ENCODE results near the gene DEPDC1.

The DEPDC1 gene

DNA sequence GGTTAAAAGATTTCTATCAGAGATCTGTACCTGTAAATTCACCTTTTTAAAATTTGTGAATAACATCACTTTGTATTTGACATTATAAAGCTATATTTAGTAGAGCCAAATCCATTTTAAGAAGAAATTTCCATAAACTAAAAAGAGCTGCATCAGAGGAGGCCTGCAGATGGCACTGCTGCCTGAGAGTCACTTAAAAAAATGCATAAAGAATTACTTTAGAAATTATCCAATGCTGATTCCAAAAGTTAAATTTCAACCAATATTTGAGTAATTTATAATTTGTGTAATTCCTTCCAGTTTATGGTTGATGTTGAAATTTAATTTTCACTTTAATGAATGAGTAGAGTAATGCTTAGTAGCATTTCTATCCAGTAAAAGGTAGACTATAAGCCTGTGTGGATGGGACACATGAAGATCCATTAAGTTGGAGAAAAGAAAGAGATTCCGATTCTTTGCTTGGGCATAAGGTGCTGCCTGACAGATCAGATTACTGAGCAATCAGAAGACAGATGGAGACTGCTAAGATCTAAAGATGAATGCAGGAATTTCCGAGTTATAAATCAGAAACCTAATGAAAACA, 26.4 kb downstream of the DEPDC1 start:
- peak; percentile 9 for DNase-seq

DNA sequence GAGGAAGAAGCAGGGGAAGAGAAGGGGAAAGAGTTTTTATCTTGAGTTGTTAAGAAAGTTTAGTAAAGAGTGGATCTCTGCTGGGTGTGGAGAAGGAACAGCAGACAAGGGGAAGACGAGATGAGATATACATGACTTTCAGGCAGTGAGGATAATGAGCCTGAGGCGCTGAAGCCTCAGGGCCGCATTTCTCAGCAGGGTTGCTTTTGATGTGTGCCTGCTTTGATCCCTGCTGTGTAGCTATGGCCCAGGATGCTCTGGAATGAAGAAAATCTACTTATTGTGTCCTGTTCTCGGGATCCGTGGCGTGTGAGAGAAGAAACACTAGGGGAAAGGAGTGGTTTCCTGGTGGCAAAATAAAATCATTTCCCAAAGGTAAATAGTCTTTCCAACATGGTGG, 32.0 kb downstream of the DEPDC1 start:
- no peak for DNase-seq

DNA sequence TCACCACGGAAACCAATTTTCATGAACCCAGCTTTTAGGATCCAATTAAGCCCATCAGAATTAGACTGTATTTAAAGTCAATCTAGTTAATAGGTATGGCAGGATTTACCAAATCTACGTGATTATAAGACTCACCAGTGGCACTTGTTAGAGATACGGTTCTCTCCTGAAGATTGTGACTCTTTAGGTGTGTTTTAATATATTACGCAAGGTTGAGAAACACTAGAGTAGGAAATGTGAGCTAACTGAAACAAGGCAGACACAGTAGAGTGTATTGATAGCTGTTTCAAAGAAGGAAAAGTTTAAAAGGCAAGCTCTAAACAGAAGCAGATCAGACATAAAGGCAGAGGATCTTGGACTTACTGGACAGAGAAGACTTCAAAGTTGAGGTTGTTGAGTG, 35.9 kb downstream of the DEPDC1 start:
- no peak for DNase-seq

DNA sequence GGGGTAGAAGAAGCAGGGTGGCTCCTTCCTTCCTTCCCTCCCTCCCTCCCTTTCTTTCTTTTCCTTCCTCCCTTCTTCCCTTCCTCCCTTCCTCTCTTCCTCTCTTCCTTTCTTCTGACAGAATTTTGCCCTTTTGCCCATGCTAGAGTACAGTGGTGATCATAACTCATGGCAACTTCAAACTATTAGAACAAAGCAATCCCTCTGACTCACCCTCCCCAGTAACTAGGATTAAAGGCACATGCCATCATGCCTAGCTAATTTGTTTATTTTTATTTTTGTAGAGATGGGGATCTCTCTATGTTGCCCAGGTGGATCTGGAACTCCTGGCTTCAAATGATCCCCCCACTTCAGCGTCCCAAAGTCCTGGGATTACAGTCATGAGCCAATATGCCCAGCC, 37.1 kb downstream of the DEPDC1 start:
- no peak for DNase-seq

DNA sequence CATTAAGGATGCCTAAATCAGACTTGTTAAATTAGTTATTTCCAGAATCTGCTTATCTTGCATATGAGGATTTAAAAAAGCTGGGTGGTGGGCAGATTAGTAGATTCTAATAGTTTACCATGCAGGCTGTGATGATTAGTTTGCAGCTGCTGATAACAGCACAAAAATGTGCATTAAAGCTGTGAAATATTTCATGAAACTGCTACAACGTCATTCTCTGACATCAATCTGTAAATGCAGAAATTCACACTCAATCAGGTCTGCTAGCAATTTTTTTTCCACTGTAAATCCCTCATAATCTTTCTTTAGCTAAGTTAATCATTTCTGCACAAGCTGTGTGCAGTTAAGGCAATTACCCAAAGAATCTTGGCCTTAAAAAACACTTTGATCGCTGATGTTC, 37.8 kb downstream of the DEPDC1 start:
- DNase-seq, result no peak

DNA sequence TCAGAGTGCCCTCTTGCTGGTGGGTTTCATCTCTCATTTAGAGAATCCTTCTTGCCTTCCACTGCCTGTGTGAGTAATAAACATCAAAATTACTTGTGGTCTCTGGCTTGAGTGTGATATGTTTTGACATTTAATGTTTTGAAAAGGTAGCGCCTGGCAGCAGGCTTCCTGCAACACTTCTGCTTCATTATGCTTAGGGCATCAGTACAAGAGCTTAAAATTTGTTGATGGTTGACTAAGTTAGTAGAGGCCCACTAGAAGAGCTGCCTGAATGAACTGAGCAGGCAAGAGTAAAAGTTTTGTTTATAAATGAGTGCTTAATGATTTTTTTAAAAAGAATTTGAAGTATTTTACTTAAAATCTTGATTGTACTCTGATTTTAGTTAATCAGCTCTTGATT, 40.7 kb downstream of the DEPDC1 start:
- DNase-seq, result no peak

DNA sequence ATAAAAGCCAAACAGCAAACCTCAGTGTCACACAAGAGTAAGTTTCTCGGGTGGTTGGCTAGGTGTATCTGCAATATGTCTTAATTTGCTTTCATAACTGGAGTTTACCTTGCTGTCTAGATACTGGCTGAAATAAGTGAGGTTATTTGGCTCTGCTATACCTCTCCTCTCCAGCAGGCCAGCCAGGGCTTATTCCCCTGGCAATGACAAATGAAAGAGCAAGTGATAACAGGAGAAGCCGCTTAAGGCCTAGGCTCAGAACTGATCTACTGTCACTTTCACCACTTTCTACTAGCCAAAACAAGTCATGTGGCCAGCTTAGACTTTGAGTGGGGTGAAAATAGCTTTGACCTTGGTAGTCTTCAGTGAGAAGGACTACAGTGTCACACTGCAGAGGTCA, 42.3 kb downstream of the DEPDC1 start:
- no peak for DNase-seq

DNA sequence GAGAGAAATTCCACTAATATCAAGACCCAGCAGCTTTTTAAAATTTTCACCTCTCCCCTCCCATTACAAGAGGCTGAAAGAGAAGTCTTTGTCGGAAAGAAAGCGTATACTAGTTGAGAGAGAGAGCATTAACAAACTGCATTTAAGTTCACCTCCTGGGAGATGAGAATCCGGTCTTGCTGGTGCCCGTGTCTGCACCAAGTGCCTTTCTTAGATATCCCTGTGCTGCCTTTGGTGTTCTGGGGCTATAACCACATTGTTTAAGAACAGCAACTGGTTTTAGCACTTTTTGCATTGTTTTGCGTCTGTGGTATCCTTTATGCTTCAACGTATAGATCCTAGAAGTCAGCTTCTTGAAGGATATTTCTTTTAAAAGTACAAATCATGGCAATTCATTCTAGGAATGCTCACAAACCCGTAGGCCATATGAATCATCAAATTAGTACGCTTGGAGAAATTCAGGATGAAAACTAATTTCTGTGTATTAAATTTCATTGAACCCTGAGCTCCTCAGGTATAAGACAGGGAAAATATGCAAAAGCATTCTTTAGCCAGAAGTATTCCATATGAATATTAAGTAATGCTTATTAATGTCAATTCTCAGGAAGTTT, 43.7 kb downstream of the DEPDC1 start:
- no peak for DNase-seq

DNA sequence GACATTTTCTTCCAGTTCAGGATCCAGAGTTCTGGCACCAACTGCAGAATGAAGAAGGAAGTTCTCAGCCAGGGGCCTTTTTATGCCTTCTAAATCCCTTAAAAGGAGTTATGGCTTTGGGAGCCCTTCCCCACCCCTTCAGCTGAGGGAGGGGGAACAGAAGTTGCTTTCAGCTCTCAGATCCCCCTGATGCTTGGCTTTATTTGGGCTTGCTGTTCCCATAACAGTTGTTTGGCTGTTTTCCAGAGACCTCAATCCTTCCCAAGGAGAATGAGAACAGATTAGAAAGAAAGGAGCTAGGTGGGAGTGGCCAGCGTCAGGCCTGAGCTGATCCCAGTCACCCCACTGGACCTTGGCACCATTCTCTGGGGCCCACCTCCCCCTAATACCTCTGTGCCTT, 47.0 kb downstream of the DEPDC1 start, which contains the start of gene RPE65:
Gene RPE65 (minus strand): TSS at position 54 of the 400 bp plus-strand sequence. CDS start 49 bp downstream, at position 5.
- DNase-seq, result peak; percentile 74

DNA sequence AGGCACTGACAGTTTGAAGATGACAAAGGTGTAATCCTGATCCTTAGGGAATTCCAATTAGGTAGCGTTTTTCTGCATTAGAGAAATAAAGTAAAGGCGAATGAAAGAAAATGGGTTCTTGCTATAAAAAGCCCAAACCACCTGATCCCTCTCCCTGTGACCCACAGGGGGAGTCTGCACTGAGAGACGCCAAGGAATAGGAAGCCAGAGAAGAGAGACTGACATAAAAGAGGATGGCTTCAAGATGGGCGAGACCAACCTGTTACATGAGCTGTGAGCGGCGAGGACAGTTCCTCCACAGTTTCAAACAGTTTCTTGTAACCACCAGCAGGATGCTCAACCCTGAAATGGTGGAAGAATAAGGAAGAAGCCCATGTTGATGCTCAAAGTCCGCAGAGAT, 48.5 kb downstream of the DEPDC1 start:
- no peak for DNase-seq

DNA sequence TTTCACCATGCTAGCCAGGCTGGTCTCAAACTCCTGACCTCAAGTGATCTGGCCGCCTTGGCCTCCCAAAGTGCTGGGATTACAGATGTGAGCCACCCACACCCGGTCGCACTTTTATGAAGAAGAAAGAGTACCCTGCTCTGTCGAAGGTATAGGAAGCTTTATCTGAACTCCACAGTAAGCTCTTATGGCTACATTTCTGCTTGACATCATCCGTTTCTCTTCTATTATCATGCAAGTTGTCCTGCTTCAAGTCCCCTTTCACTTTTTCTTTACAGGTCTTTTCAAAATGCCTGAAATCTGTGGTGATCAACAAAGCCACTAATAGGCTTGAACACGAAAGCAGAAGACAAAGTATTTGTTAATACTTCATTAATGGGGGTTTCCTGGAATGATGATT, 51.2 kb downstream of the DEPDC1 start:
- DNase-seq, result no peak

DNA sequence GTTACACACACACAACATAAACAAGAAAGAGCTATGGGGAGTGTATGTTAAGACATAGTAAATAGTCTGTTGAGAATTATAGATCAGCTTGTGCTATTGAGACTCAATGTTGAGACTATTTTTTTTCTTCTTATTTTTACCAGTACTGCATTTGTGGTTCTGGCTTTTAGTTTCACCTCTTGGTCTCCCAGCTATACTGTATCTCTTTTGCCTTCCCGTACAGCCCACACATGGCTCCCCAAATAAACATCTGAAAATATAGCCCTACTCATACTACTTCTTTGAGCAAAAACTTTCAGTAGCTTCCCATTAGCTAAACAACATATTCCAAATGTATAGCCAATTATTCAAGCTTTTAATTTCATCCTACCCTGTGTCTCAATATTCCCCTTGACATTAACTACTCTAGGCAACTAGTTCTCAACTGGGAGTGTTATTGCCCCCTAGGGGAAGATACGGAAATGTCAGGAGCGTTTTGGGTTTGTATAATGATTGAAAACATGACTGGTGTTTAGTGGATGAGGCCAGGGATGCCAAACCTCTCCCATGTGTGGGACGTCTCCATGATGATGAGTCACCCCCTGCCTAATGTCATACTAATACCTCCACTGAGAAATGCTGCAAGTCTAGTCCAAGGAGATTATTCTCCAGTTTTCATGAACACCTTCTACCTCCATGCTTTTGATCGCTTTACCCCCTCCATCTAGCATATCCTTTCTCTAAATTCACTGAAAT, 53.9 kb downstream of the DEPDC1 start:
- DNase-seq, result no peak

DNA sequence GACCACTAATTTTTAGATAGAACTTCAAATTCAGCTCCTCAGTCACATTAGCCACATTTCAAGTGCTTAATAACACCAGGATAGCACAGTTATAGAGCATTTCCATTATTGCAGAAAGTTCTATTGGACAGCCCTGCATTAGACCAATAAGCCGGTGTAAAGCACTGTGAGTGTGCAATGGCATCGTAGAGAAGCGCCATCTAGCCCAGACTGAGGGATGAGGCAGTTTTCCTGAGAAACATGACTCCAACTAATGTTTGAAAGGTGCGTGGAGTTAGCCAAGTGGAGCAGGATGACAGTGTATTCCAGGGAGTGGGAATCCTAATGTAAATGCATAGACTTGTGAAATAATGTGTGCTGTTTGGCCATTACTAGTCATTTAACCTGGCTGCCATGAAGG, 54.9 kb downstream of the DEPDC1 start:
- no peak for DNase-seq

DNA sequence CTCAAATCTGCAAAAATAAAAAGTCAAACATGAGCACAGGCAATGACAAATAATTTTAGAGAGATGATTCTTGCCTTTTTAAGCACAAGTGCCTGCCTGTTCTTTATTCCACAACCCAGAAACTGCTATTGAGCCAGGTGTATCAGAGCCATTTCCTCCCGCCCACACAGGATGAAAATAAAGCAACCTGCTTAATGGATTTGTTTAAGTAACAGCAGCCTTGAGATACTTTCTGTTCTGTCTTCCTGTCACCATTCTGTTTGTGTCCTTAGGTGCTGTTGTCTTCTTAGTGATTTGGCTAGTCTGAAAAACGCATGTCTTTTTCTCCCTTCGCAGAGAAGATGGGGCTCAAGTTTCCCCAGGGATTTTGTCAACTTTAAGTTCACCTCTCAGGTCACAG, 58.6 kb downstream of the DEPDC1 start:
- no peak for DNase-seq

DNA sequence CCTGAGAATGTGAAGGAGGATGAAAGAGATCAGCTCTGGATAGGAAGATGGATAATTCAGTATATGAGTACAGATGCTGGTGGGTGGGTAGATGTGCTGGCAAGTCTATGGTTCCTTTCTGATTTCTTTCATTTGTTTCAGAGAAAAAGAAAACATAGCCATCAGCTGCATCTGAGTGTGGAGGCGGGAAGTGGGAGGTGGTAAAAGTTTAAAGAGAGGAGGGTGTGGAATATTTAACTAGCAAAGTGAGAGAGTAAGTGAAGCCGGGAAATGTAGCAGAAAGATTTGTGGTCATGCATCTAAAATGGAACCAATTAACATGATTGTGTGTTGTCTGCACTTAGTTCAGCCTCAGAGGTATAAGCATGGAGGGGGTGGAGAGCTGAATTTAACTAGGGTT, 63.5 kb downstream of the DEPDC1 start:
- DNase-seq, result no peak

DNA sequence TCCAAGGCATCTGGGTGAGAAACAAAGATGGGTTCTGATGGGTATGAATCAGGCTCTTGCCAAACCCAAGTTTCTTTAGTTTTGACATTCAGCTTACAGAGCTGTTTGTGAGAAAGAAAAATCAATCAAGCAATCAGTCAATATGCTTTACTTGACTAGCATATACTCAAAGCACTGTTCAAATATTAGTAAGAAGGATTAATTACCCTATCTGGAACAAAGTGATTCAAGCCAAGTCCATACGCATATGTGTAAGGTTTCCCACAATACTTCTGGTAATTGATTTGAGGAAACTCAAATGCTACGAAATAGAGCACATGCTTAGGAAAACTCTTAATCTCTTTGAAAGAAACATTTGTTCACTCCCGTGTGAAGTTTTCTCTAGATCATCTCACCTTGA, 65.8 kb downstream of the DEPDC1 start:
- DNase-seq, result no peak

DNA sequence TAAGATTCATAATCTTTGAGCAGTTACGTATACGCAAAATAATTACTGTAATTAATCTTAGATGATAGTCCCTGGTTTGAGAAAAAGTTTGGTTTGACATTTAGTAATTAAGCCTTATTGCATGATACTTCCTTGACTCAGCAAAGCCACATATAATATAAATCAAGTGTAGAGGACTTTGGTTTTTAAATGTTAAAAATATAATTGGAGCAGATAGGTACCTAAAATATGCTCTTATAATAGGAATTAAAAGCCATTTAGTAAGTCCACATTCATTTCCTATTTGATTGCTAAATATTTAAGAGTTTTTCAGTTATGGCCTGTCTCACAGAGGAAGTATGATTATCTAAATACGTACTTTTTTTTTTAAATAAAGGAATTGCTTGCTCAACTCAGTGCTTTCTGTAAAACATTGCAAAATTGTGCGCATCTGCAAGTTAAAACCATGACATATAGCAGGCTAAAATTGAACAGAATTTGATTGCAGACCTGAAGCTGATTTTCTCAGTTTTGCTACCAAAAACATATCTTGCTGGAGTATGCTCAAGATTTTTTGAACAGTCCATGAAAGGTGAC, 67.6 kb downstream of the DEPDC1 start:
- no peak for DNase-seq

DNA sequence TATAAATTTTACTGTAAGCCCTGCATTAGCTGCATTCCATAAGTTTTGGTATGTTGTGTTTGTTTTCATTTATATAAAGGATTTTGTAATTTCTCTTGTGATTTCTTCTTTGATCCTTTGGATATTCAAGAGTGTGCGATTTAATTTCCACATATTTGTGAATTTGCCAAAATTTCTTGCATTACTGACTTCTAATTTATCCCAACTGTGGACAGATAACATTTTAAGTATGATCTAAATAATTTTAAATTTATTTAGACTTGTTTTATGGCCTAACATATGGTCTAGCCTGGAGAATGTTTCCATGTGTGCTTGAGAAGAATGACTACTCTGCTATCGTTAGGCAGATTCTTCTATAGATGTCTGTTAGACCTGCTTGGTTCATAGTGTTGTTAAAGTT, 70.3 kb downstream of the DEPDC1 start:
- DNase-seq, result no peak
